HCT116 (cell line): Measurements from ENCODE around the gene PDE1C. TPM values are rescaled to one million over a fixed set of nuclear protein-coding genes. Genes with fewer than 3 reads are reported as not detected.

ENCODE experiments used
- ATAC-seq: fragments of 200-7000 bp; cut with Tn5 transposase; 2 replicates; pipeline ENCODE4 v1.9.1; 2020; ENCODE audit warnings: mild to moderate bottlenecking, moderate library complexity
- BruUV-seq: library from RNA; stranded (reverse); fragments of 400-500 nt; replicated peaks from 2 replicates; lab custom pipeline; 2021; lab: Mats Ljungman, UMichigan
- CTCF ChIA-PET: fragments of 300-600 bp; sonication (Branson Sonifier 250); formaldehyde crosslinking; loops from one replicate; lab custom pipeline; 2021; ENCODE audit warnings: antibody characterized with exemption; lab: Charles Lee
- POLR2A ChIA-PET: fragments of 300-600, 350-600 bp; sonication (Branson Sonifier 250); formaldehyde crosslinking; loops from one replicate; lab custom pipeline; 2021; ENCODE audit warnings: antibody characterized with exemption; lab: Charles Lee
- RAD21 ChIA-PET, 2 experiments: fragments of 300-600 bp; sonication (Branson Sonifier 250); formaldehyde crosslinking; loops; one replicate each; lab custom pipeline; 2023; ENCODE audit warnings: low total read pairs in 2 of 2; ENCODE audit not compliant: uncharacterized antibody in 2 of 2, unreplicated experiment in 2 of 2, low non-redundant PET in 1 of 2; lab: Charles Lee
- DNase-seq: peaks from one replicate; pipeline ENCODE4 v3.0.0-alpha.2; 2010; ENCODE audit warnings: low read depth, low spot score
- H2AFZ ChIP-seq: fragments of 200-600 bp; shearing (Covaris generic), sonication (generic); 2 replicates; pipeline ENCODE4 v1.6.1; 2017; ENCODE audit warnings: low read depth, mixed run types, mixed read lengths, antibody characterized with exemption, low read length; ENCODE audit not compliant: poor library complexity, severe bottlenecking
- H3K27ac ChIP-seq: 2 replicates; pipeline ENCODE4 v1.5.1; 2012; ENCODE audit warnings: low read depth, low read length
- H3K27me3 ChIP-seq: fragments of 200-600 bp; sonication (generic); 2 replicates; pipeline ENCODE4 v1.6.1; 2016; ENCODE audit warnings: mixed run types, low read length, mixed read lengths; ENCODE audit not compliant: insufficient read depth
- H3K36me3 ChIP-seq, 2 experiments: fragments of 200-500 bp in 1 of 2; fragments of 200-600 bp in 1 of 2; sonication (Bioruptor generic) in 1 of 2; sonication (generic) in 1 of 2; 2 replicates each; pipeline versions ENCODE4 v1.5.1 to v1.6.1; 2014 to 2016; ENCODE audit warnings: low read length in 2 of 2, inconsistent platforms in 1 of 2, mixed read lengths in 1 of 2, mixed run types in 1 of 2; ENCODE audit not compliant: insufficient read depth in 2 of 2, control insufficient read depth in 1 of 2
- H3K4me1 ChIP-seq, 2 experiments: fragments of 200-600 bp in 1 of 2; sonication (generic) in 1 of 2; 2 replicates each; pipeline versions ENCODE4 v1.5.1 to v1.6.1; 2012 to 2017; ENCODE audit warnings: low read length in 2 of 2, inconsistent platforms in 1 of 2, mild to moderate bottlenecking in 1 of 2, mixed read lengths in 1 of 2, mixed run types in 1 of 2, moderate library complexity in 1 of 2; ENCODE audit not compliant: insufficient read depth in 2 of 2, control insufficient read depth in 1 of 2
- H3K4me2 ChIP-seq: fragments of 200-600 bp; sonication (generic); 2 replicates; pipeline ENCODE4 v1.6.1; 2017; ENCODE audit warnings: mixed run types, low read length, mixed read lengths
- H3K4me3 ChIP-seq, 2 experiments: fragments of 200-600 bp in 1 of 2; sonication (generic) in 1 of 2; replicated peaks in 1 of 2; 2 replicates each; pipeline ENCODE4 v1.5.1; 2011 to 2016; ENCODE audit warnings: low read length in 2 of 2, control low read depth in 1 of 2, low read depth in 1 of 2, mild to moderate bottlenecking in 1 of 2, mixed read lengths in 1 of 2, mixed run types in 1 of 2
- H3K79me2 ChIP-seq: fragments of 200-600 bp; sonication (generic); 2 replicates; pipeline ENCODE4 v1.6.1; 2017; ENCODE audit warnings: mild to moderate bottlenecking, mixed run types, low read length, moderate library complexity, mixed read lengths; ENCODE audit not compliant: insufficient read depth
- H3K9ac ChIP-seq: fragments of 200-600 bp; sonication (generic); 2 replicates; pipeline ENCODE4 v1.6.1; 2016; ENCODE audit warnings: low read length, mixed read lengths
- H3K9me2 ChIP-seq: fragments of 200-600 bp; sonication (generic), shearing (Covaris generic); 2 replicates; pipeline ENCODE4 v1.6.1; 2017; ENCODE audit warnings: mixed run types, mild to moderate bottlenecking, moderate library complexity; ENCODE audit not compliant: insufficient read depth
- H3K9me3 ChIP-seq, 2 experiments: fragments of 200-500 bp in 1 of 2; fragments of 200-600 bp in 1 of 2; sonication (Bioruptor generic) in 1 of 2; sonication (generic) in 1 of 2; 2 replicates each; pipeline ENCODE4 v1.6.1; 2014 to 2017; ENCODE audit warnings: low read length in 2 of 2, mixed read lengths in 2 of 2, inconsistent platforms in 1 of 2, low read depth in 1 of 2, mild to moderate bottlenecking in 1 of 2, mixed run types in 1 of 2, moderate library complexity in 1 of 2; ENCODE audit not compliant: control insufficient read depth in 1 of 2, insufficient read depth in 1 of 2
- H4K20me1 ChIP-seq: fragments of 200-600 bp; sonication (generic), shearing (Covaris generic); 2 replicates; pipeline ENCODE4 v1.6.1; 2017; ENCODE audit warnings: mixed run types, mild to moderate bottlenecking, moderate library complexity; ENCODE audit not compliant: insufficient read depth
- CBX3 ChIP-seq: IDR thresholded peaks from 2 replicates; pipeline ENCODE4 v1.6.1; 2012; ENCODE audit warnings: low read depth
- CEBPB ChIP-seq: IDR thresholded peaks from 2 replicates; pipeline ENCODE4 v1.6.1; 2012; ENCODE audit warnings: low read depth
- CTCF ChIP-seq, 3 experiments: fragments of 200-600 bp in 1 of 3; sonication (generic) in 1 of 3; IDR thresholded peaks in 2 of 3; conservative IDR thresholded peaks in 1 of 3; 2 replicates each; pipeline ENCODE4 v1.5.1; 2012 to 2017; ENCODE audit warnings: low read depth in 2 of 3, low read length in 2 of 3, antibody characterized with exemption in 1 of 3, borderline replicate concordance in 1 of 3, control low read depth in 1 of 3, mild to moderate bottlenecking in 1 of 3, mixed read lengths in 1 of 3, mixed run types in 1 of 3, moderate library complexity in 1 of 3; ENCODE audit not compliant: insufficient read depth in 1 of 3
- EGR1 ChIP-seq: IDR thresholded peaks from 2 replicates; pipeline ENCODE4 v1.6.1; 2012; ENCODE audit warnings: low read depth
- EZH2phosphoT487 ChIP-seq: fragments of 200-600 bp; IDR thresholded peaks from 2 replicates; pipeline ENCODE4 v1.6.1; 2018; ENCODE audit warnings: antibody characterized with exemption, borderline replicate concordance
- JUND ChIP-seq: IDR thresholded peaks from 2 replicates; pipeline ENCODE4 v1.6.1; 2012
- MAX ChIP-seq: IDR thresholded peaks from 2 replicates; pipeline ENCODE4 v1.6.1; 2012
- POLR2A ChIP-seq: IDR thresholded peaks from 2 replicates; pipeline ENCODE4 v1.7.0; 2011; ENCODE audit warnings: borderline replicate concordance; ENCODE audit not compliant: insufficient read depth, insufficient read length; ENCODE audit errors: extremely low read depth
- POLR2AphosphoS5 ChIP-seq: IDR thresholded peaks from 2 replicates; pipeline ENCODE4 v1.6.1; 2011; ENCODE audit warnings: mild to moderate bottlenecking, low read depth, low read length, moderate library complexity
- RAD21 ChIP-seq: IDR thresholded peaks from 2 replicates; pipeline ENCODE4 v1.6.1; 2012; ENCODE audit warnings: low read depth, mild to moderate bottlenecking
- SIN3A ChIP-seq: IDR thresholded peaks from 2 replicates; pipeline ENCODE4 v1.6.1; 2012; ENCODE audit warnings: low read depth
- SP1 ChIP-seq: IDR thresholded peaks from 2 replicates; pipeline ENCODE4 v1.6.1; 2012; ENCODE audit warnings: low read depth
- TCF7L2 ChIP-seq: IDR thresholded peaks from 2 replicates; pipeline ENCODE4 v1.7.0; 2011; ENCODE audit warnings: borderline replicate concordance, inconsistent platforms; ENCODE audit not compliant: insufficient read depth, insufficient read length; ENCODE audit errors: extremely low read depth
- ZBTB33 ChIP-seq: IDR thresholded peaks from 2 replicates; pipeline ENCODE4 v1.6.1; 2011; ENCODE audit warnings: mild to moderate bottlenecking, low read length, moderate library complexity; ENCODE audit not compliant: insufficient replicate concordance; ENCODE audit errors: extremely low read depth
- ZFX ChIP-seq: fragments of 450-650 bp; IDR thresholded peaks from 2 replicates; pipeline ENCODE4 v1.6.1; 2017
- ZNF274 ChIP-seq: fragments of 200-500 bp; sonication (Bioruptor generic); IDR thresholded peaks from 2 replicates; pipeline ENCODE4 v1.6.1; 2014; ENCODE audit warnings: mild to moderate bottlenecking, low read depth, low read length, inconsistent platforms
- intact Hi-C: fragments of 100-400 bp; cut with micrococcal nuclease; formaldehyde crosslinking; loops from 2 replicates; pipeline ENCODE4 v1.10.0; 2022
- total RNA-seq: library from RNA; stranded (reverse); gene quantifications from one replicate; pipeline ENCODE4 v1.2.1, GENCODE V29; 2021; ENCODE audit not compliant: unreplicated experiment

Gene PDE1C
- total RNA-seq, 1 experiment from 2014 or later: 0.17 TPM

- Histone ChIP-seq H3K9me2 (no peaks in the 10 kb centered on the region), H3K4me1 (no peaks in the 10 kb centered on the region)
- POLR2A ChIA-PET: no interaction called here
- TF ChIP-seq CTCF (IDR thresholded peaks at IDR 0.05 in 2 of 3, conservative IDR thresholded peaks at IDR 0.05 in 1 of 3; ENCODE audit: borderline replicate concordance in 1 of 3, insufficient read depth in 1 of 3, low read depth in 2 of 3, low read length in 2 of 3) (no peak), POLR2A (no peak), ZBTB33 (no peak), SIN3A (no peak), EZH2phosphoT487 (no peak), TCF7L2 (no peak), RAD21 (no peak), SP1 (no peak), JUND (no peak), EGR1 (no peak), ZNF274 (no peak), MAX (no peak), CEBPB (no peak), CBX3 (no peak), POLR2AphosphoS5 (no peak), ZFX (no peak)
- TF ChIP-seq, all 23 proteins: peak for 0
- RAD21 ChIA-PET: no interaction called here
- no peak overlapping the region for H3K4me2 ChIP-seq
- H4K20me1 ChIP-seq: no peaks in the 10 kb centered on the region
- no TSS peak for BruUV-seq
- no peak overlapping the region for H3K27ac ChIP-seq
- CTCF ChIA-PET: no interaction called here
- H3K9me3 ChIP-seq: no peaks in the 10 kb centered on the region
- H3K79me2 ChIP-seq: no peaks in the 10 kb centered on the region
- no peaks in the 10 kb centered on the region; the same call in 1 of the 2 replicates for H3K27me3 ChIP-seq
- no peak overlapping the region for H2AFZ ChIP-seq
- no peak for ATAC-seq
- no peak for DNase-seq
- no peak overlapping the region for H3K9ac ChIP-seq
- H3K36me3 ChIP-seq: no peaks in the 10 kb centered on the region
- H3K4me3 ChIP-seq: no peak overlapping the region
- intact Hi-C loops: no loop called here
Measured at GRCh38 chr7:31890766-31891165, 179.4 kb downstream of the PDE1C start.
